SH-SY5Y (cell line): ENCODE measurements around the gene PROM1.

Source experiments
- GATA2 ChIP-seq: IDR thresholded peaks from 2 replicates; pipeline ENCODE4 v1.6.1; 2011; ENCODE audit warnings: mild to moderate bottlenecking, low read depth, low read length
- GATA3 ChIP-seq: IDR thresholded peaks from 2 replicates; pipeline ENCODE4 v1.6.1; 2011; ENCODE audit warnings: low read depth, mild to moderate bottlenecking, low read length, moderate library complexity

PROM1 gene

DNA sequence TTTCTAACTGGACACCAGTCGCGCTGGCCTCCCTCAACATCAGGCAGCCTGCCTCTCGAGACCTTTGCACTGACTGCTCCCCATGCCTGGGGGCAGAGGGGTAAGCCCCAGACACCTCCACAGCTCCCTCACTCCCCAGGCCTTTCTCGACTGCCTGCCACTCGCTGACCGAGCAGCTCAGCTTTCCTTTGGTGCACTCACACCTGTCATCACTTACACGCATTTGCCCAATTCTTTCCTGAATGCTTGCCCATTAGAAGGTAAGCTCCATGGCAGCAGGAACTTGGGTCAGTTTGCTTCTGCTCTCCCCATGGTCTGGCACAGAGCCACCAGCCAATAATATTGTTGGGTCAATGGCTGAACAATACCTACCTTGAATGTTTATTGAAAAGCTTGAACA, 32.2 kb upstream of the PROM1 start:
- TF ChIP-seq GATA3 = no peak
- no peak for TF ChIP-seq GATA2

GRCh38 chr4:16114546-16114945, 30.7 kb upstream of the PROM1 start:
- no peak for TF ChIP-seq GATA3
- no peak for TF ChIP-seq GATA2

DNA sequence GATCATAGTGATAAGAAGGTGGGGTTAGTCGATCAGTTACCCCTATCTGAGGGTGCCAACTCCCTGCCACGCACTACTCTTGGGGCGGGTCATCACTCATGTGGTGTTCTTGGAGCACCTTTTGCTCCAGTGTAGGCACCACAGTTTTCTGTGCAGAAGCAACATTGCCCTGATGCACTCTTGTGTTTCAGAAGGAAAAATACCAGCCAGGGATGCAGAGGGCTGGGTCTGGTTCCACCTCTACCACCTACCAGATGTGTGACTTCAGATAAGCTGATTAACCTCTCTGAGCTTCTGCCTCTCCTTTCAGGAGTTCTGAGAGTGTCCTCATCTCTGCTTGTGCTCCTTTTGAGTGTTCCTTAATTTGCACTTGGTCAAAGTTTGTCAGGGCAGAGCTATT, 29.9 kb upstream of the PROM1 start:
- TF ChIP-seq GATA3 (no peak), GATA2 (no peak)

GRCh38 chr4:16111533-16111932, 27.7 kb upstream of the PROM1 start:
- TF ChIP-seq GATA2 (no peak), GATA3 (no peak)

DNA sequence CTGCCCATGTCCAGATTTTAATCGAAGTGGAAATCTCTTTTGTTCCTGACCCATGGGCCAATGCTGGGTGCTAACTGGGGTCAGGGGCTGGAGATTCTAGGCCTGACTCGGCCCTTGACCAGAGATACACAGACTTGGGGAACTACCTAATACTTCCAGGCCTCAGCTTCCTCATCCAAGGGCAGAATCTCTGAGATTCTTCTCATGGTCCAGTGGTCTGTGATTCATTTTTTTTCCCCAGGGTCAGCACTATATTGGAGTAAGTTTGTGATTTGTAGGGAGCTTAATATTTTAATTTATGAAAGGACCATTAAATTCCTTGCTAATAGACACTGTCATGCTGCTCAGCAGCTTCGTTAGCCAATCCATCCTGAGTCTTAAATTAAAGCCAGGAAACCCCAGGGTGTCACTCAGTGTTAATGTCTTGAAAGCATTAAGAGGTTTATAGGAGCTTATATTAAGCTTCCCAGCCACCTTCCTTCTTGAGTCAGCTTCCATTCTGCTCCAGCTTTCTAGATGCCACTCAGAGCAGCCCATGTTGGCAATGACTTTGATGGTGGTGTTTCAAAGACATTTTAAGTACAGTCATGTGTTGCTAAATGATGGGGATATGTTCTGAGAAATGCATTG, 27.0 kb upstream of the PROM1 start:
- TF ChIP-seq GATA2 (no peak), GATA3 (no peak)

DNA sequence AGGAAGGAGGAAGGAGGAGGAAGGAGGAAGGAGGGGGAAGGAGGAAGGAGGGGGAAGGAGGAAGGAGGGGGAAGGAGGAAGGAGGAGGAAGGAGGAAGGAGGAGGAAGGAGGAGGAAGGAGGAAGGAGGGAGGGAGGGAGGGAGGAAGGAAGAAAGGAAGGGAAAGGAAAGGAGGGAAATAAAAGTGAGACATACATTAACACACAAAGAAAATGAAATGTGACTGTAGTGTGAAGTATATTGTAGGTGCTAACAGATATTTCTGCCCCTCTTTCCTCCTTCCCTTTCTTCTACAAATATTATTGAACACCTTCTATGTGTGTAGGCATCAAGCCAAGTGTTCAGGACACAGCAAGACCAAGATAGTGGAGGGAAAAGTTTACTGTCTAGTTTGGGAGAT, 26.4 kb upstream of the PROM1 start:
- TF ChIP-seq GATA3 (no peak), GATA2 (no peak)

DNA sequence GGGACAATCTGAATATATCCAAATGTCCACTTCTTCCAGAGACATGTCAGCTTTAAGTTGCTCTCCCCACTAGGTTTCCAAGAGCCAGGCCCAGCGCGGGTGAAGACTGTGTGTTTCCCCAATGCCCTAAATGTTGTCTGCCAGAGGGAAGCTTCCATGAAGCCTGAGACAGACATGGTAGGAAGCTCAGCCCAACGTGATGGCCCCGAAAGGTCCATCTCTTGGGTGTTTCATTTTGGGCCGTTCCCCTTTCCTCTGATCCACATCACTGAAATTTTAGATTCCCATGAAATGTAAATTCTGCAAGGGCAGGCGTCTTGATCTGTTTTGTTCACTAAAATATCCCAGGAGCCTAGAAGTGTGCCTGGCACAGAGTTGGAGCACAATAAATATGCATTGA, 25.4 kb upstream of the PROM1 start:
- TF ChIP-seq GATA2 (no peak), GATA3 (no peak)

DNA sequence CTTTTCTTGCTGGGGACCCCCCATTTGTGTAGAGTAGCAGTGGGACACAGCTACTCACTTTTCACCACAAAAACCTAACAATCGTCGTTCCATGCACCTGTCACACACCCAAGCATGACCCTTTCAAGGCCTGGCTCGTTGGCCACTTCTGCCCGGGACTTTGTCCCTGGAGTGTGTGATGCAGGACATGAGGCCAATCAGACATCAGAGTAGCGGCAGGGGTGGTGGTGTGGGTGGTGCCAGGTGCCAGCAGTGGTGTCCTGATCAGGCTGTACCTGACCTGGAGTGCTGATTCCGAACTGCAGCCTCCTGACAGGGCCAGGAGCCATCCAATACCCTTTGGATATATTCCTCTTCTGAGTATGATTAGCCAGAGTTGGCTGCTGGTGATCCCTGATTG, 23.1 kb upstream of the PROM1 start:
- TF ChIP-seq GATA3 (no peak), GATA2 (no peak)

DNA sequence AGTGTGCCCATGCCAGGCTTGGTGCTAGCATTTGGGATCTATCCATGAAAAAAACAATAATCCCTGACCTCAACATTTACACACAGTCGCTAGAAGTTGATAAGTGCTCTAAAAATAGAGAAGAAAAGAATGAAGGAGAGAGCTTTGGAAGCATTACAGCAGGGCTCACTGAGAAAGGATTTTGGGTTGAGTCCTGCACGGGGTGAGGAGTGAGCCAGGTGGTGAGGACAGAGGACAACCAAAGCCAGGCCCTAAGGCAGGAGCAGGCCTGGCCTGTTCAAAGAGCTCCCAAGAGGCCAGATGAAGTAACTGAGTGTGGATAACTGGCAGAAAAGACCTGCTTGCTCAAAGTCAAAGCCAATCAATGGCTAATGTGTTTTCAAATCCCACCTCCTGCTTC, 20.7 kb upstream of the PROM1 start:
- TF ChIP-seq GATA3 = no peak
- no peak for TF ChIP-seq GATA2

- TF ChIP-seq GATA3 (no peak), GATA2 (no peak)
Observed at GRCh38 chr4:16102356-16102755, 18.5 kb upstream of the PROM1 start.

GRCh38 chr4:16100833-16101232, 17.0 kb upstream of the PROM1 start:
- peak; percentile 60 for TF ChIP-seq GATA3
- peak; percentile 43; the same call in 1 of the 2 replicates for TF ChIP-seq GATA2

DNA sequence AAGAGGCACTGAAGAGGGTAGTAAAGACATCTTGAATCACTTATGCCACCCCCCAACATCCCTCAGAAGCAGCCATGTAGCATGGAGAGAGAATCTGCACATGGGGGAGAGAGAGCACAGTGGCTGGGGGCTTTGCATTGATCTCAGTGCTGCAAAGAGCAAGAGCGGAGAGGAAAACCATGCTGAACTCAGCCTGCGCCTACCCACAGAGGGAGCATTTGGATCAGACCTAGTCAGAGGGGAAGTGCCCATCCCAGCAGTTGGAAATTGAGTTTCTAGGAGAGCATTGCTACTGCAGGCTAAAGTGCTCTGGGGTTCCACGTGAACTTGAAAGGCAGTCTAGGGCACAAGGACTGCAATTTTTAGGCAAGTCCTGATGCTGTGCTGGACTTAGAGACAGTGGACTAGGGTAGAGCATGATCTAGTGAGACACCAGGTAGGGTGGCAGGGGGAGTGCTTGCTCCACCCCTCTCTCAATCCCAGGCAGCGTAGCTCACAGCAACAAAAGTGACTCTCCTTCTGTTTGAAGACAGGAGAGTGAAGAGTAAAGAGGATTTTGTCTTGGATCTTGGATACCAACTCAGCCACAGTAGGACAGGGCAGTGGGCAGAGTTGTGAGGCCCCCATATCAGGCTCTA, 9.0 kb upstream of the PROM1 start:
- no peak for TF ChIP-seq GATA2
- no peak for TF ChIP-seq GATA3

DNA sequence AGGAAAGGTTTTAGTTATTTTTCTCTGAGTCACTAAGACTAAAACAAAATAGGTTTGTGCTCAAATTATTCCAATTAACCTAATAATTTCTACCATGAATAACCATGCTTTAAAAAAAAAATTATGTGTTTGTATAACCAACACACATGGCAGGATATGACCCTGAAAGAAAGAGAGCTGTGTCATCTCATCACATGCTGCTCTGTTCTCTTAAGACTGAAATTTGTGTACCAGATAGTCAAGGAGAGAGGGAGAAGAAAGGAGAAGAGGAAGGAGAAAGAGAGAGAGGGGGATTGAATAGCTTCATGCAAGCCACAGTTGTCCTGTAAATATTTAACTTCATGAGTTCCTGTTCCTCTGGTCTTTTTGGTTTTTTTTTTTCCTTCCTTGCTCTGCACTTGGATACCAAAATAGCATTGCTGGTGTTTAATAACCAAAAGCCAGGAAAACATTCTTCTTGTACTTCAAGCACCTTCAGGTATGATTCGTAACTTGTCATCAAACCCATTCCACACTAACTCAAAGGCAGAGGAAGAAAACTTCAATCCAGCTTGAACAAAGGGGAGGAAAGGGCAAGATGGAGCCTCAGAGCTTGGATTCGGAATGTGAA, 6.4 kb upstream of the PROM1 start:
- TF ChIP-seq GATA3 (no peak), GATA2 (no peak)

DNA sequence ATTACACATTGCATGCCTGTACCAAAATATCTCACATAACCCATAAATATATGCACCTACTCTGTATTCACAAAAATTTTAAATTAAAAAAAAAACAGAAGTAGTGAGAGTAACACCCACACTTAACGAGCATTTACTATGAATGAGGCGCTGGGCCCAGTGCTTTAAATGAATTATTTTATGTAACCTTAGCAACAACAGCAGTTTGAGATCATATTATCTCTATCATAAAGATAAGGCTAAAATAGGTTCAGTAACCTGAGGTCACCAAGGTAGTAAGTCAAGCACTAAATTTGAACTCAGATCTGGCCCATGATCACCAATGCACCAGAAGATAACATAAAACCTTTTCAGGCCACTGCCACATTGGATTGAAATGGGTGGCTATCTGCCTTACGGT, 5.3 kb upstream of the PROM1 start:
- TF ChIP-seq GATA3 (no peak), GATA2 (no peak)

DNA sequence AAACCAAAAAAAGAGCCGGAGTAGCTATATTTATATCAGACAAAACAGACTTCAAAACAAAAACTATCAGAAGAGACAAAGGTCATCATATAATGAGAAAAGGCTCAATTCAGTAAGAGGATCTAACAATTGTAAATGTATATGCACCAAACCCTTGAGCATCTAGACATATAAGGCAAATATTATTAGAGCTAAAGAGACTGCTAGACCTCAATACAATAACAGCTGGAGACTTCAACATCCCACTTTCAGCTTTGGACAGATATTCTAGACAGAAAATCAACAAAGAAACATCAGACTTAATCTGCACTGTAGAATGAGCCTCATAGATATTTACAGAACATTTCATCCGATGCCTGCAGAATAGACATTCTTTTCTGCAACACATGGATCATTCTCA, 4.8 kb upstream of the PROM1 start:
- TF ChIP-seq GATA2 (no peak), GATA3 (no peak)
